Fibroblast of pulmonary artery (primary cell): ENCODE measurements around the gene FBXO46.

Experiments used
- DNase-seq: peaks from one replicate; pipeline ENCODE4 v3.0.0-alpha.2; 2010; ENCODE audit warnings: low read depth
- H3K4me3 ChIP-seq: replicated peaks from 2 replicates; pipeline ENCODE4 v1.5.1; 2011; ENCODE audit warnings: low read depth, mild to moderate bottlenecking, control low read depth, low read length, moderate library complexity
- CTCF ChIP-seq: IDR thresholded peaks from 2 replicates; pipeline ENCODE4 v1.5.1; 2011; ENCODE audit warnings: mild to moderate bottlenecking, control low read depth, low read length, inconsistent platforms; ENCODE audit errors: missing control alignments

FBXO46 gene

GRCh38 chr19:45768984-45769782 is 38.5 kb upstream of the FBXO46 start, which contains the start of gene SIX5:
SIX5 (minus strand) TSS chr19:45769252; CDS start chr19:45768844, 408 bp downstream.
- no peak for TF ChIP-seq CTCF
- DNase-seq: peak; percentile 99
- H3K4me3 ChIP-seq: peak within 1 kb of the TSS; percentile 84

GRCh38 chr19:45768655-45768983 is 37.9 kb upstream of the FBXO46 start:
- DNase-seq: peak; percentile 50

GRCh38 chr19:45767881-45768654 is 37.4 kb upstream of the FBXO46 start:
- peak; percentile 73 for DNase-seq
- peak overlapping the region; percentile 84 for H3K4me3 ChIP-seq

More at GRCh38 chr19:45768655-45768983, 37.9 kb upstream of the FBXO46 start:
- peak overlapping the region; percentile 84 for H3K4me3 ChIP-seq
- no peak for TF ChIP-seq CTCF

DNA sequence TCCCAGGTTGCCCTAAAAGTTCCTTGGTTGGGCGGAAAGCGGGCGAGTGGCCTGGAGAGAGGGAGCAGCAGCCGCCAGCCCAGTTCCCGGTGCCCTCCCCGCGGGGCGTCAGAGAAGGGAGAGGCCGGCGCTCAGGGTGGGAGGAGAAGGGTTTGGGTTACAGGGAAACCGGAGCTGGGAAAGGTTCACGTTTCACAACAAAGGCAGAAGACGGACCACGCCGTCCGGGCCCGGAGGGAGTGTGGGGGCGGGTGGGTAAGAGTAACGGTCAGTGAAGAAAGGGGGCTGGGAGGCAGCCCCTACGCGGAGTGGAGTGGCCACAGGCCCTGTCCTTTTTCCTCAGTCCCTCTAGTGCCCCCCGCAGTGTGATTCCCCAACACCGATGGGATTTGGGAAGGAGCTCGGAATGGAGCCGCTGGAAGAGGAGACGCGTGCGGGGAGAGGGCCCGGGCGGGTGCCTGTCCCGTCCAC is 36.7 kb upstream of the FBXO46 start:
- TF ChIP-seq CTCF: no peak
- DNase-seq: peak; percentile 88
- peak overlapping the region; percentile 84 for H3K4me3 ChIP-seq

More at GRCh38 chr19:45767881-45768654, 37.4 kb upstream of the FBXO46 start:
- no peak for TF ChIP-seq CTCF

DNA sequence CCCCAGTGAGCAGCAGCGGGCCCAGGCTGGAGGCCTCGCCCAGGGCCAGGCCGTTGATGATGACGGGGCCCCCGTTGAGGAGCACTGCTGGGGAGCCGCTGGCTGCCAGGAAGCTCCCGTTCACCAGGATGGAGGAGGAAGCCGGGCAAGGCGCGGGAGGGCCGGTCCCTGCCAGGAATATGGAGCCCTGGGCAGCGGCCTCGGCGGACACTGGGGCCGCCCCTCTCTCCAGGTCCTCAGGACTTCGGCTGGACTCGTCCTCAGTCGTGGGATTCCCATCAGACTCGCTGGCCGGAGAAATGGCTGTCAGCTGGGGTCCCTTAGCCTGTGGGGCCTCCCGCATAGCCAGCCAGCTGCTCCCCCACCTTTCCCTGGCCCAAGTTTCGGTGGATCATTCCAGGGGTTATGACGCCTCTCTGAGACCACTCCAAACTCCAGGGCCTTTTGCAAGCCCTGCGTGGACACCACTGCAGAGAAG is 36.2 kb upstream of the FBXO46 start:
- TF ChIP-seq CTCF: no peak
- peak overlapping the region; percentile 84 for H3K4me3 ChIP-seq
- no peak for DNase-seq

DNA sequence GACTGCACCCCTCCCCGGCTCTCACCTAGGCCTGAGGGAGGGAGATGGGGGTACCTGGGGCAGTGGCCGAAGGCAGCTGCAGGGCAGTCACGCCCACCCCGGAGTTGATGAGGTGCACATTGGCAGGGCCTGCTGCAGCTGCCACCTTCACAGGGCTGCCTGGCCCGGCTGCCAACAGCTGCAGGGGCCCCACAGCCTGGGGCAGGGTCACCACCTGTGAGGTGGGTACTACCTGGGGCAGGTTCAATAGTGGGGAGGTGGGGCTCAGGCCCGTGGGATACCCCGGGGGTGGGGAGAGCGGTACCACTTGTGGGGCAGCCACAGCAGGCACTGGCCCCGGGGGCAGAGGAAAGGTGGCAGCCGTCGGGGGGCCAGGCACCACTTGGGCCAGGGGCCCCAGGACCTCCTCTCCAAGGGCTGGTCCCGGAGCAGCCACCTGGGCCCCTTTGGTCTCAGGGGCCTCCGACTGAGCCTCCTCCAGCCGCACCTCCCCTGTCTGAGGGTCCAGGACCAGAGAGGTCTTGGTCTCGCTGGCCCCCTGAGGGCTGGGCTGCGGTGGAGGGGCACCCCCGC is 35.7 kb upstream of the FBXO46 start:
- no peak for TF ChIP-seq CTCF
- H3K4me3 ChIP-seq: peak overlapping the region; percentile 84

More for the DNA sequence above, 35.7 kb upstream of the FBXO46 start:
- DNase-seq: no peak
